SK-N-SH (cell line): Measurements from ENCODE around the gene ZCCHC7.

ENCODE experiments used
- ELF1 ChIP-seq: IDR thresholded peaks from 2 replicates; pipeline ENCODE4 v1.4.0; 2012
- EP300 ChIP-seq, 2 experiments: IDR thresholded peaks; 2 replicates each; pipeline versions ENCODE4 v1.4.0 to v1.6.1; 2012; ENCODE audit warnings: borderline replicate concordance in 1 of 2, low read depth in 1 of 2, low read length in 1 of 2
- RFX5 ChIP-seq: IDR thresholded peaks from 2 replicates; pipeline ENCODE4 v1.6.1; 2012; ENCODE audit warnings: mild to moderate bottlenecking, improper control_type of control experiment, low read length
- SIN3A ChIP-seq: IDR thresholded peaks from 2 replicates; pipeline ENCODE4 v1.6.1; 2012; ENCODE audit warnings: low read depth, mild to moderate bottlenecking, low read length, moderate library complexity, borderline replicate concordance
- TAF1 ChIP-seq: IDR thresholded peaks from 2 replicates; pipeline ENCODE4 v1.6.1; 2012; ENCODE audit warnings: low read depth, mild to moderate bottlenecking, low read length, moderate library complexity, borderline replicate concordance
- TCF12 ChIP-seq: IDR thresholded peaks from 2 replicates; pipeline ENCODE4 v1.4.0; 2012
- TF ChIP-seq, protein P1 (sequence below): fragments of 200-600 bp; sonication (generic); IDR thresholded peaks from 2 replicates; pipeline ENCODE4 v1.6.1; 2017; ENCODE audit warnings: antibody characterized with exemption, mild to moderate bottlenecking, moderate library complexity
- TF ChIP-seq, protein P2 (sequence below): IDR thresholded peaks from 2 replicates; pipeline ENCODE4 v1.4.0; 2012; ENCODE audit warnings: low read depth, borderline replicate concordance
- TF ChIP-seq, protein P3 (sequence below): fragments of 150-350 bp; IDR thresholded peaks from 2 replicates; pipeline ENCODE4 v1.6.1; 2017; ENCODE audit warnings: antibody characterized with exemption, low read length, low read depth, borderline replicate concordance

DNA sequence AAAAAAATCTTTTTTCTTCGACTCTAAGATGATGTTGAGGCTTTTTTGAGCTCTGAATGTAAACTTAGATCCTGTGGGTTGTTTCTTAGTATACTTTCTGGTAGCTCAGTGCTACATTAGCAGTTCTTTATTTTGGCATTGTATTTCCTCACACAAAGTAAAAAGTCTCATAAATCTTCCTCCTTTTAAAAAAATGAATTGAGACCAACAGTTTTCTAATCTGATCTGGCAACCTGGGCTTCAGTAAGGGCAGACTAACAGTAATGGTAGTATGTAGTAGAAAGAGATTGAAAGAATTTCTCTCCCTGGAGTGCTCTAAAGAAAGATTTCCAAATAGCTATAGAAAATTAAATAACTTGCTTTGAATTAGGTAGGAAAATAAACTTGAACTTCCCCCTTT is 31.4 kb downstream of the ZCCHC7 start:
- TF ChIP-seq, protein P1, sequence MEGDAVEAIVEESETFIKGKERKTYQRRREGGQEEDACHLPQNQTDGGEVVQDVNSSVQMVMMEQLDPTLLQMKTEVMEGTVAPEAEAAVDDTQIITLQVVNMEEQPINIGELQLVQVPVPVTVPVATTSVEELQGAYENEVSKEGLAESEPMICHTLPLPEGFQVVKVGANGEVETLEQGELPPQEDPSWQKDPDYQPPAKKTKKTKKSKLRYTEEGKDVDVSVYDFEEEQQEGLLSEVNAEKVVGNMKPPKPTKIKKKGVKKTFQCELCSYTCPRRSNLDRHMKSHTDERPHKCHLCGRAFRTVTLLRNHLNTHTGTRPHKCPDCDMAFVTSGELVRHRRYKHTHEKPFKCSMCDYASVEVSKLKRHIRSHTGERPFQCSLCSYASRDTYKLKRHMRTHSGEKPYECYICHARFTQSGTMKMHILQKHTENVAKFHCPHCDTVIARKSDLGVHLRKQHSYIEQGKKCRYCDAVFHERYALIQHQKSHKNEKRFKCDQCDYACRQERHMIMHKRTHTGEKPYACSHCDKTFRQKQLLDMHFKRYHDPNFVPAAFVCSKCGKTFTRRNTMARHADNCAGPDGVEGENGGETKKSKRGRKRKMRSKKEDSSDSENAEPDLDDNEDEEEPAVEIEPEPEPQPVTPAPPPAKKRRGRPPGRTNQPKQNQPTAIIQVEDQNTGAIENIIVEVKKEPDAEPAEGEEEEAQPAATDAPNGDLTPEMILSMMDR, result no peak
- TF ChIP-seq TCF12 (no peak), RFX5 (no peak), TAF1 (no peak), EP300 (IDR thresholded peaks at IDR 0.05; ENCODE audit: borderline replicate concordance in 1 of 2, low read depth in 1 of 2, low read length in 1 of 2) (no peak), SIN3A (no peak), ELF1 (no peak)
- TF ChIP-seq, protein P2, sequence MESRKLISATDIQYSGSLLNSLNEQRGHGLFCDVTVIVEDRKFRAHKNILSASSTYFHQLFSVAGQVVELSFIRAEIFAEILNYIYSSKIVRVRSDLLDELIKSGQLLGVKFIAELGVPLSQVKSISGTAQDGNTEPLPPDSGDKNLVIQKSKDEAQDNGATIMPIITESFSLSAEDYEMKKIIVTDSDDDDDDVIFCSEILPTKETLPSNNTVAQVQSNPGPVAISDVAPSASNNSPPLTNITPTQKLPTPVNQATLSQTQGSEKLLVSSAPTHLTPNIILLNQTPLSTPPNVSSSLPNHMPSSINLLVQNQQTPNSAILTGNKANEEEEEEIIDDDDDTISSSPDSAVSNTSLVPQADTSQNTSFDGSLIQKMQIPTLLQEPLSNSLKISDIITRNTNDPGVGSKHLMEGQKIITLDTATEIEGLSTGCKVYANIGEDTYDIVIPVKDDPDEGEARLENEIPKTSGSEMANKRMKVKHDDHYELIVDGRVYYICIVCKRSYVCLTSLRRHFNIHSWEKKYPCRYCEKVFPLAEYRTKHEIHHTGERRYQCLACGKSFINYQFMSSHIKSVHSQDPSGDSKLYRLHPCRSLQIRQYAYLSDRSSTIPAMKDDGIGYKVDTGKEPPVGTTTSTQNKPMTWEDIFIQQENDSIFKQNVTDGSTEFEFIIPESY, result no peak
- TF ChIP-seq, protein P3, sequence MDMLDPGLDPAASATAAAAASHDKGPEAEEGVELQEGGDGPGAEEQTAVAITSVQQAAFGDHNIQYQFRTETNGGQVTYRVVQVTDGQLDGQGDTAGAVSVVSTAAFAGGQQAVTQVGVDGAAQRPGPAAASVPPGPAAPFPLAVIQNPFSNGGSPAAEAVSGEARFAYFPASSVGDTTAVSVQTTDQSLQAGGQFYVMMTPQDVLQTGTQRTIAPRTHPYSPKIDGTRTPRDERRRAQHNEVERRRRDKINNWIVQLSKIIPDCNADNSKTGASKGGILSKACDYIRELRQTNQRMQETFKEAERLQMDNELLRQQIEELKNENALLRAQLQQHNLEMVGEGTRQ, result no peak
